HG02623 (cell line): ENCODE results near the gene TEX30.

Experiments
- ATAC-seq: cut with Tn5 transposase; IDR thresholded peaks from one replicate; pipeline ENCODE4 v1.9.1; 2021; ENCODE audit warnings: moderate library complexity; ENCODE audit not compliant: unreplicated experiment

TEX30 gene

DNA sequence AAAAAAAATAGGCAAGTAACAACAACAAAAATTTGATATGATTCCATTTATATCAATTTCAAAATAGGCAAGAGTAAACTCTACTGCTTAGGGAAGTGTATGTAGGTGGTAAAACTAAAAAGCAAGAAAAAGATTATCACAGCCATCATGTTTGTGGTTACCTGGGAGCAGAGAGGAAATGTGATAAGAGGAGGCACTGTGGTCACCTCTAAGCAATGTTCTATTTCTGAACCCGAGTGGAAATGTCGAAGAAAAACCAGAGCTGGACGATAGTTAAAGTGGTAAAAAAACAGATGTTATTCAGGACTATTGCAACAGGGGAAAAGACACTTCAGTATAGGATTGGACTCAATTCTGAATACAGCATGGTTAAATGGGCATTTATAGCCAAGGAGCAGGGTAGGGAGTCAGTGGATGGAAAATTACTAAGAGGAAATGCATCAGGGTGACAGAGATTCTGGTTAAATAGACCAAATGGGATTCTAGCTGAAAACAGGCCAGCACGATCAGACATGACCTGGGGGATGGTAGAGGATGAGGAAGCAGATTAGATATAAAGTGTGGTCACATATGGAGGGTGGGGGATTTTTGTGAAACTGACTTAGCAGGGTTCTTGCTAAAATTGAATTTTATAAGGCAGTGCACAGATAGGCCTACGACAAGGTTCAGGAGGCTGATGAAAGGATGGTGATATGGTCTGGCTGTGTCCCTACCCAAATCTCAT, 6.0 kb upstream of the TEX30 start:
- ATAC-seq: peak; percentile 47

DNA sequence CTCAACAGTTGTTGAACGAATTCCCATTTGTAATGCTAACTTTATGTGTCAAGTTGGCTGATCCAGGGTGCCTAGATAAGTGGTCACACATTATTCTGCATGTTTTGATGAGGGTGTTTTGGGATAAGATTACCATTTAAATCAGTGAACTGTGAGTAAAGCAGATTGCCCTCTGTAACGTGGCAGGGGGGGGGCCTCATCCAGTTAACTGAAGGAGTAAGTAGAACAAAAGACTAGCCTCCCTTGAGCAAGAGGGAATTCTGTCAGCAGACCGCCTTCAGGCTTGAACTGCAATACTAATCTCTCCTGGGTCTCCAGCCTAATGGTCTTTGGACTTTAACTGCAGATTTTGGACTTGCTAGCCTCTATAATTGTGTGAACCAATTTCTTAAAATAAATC, 4.2 kb upstream of the TEX30 start:
- ATAC-seq: no peak

DNA sequence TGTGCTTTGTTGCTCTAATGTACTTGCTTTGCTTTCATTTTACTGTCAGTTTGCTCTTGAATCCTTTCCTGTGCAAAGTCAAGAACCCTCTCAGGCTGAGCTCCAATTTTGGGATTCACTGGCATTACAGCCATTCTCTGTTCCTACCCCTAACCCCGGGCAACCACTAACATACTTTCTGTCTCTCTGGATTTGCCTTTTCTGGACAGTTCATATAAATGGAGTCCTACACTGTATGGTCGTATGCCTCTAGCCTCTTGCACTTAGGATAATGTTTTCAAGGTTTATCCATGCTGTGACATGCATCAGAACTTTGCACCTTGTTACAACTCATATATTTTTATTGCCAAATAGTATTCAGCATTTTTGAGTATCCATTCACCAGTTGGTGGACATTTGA, 2.7 kb upstream of the TEX30 start:
- no peak for ATAC-seq

DNA sequence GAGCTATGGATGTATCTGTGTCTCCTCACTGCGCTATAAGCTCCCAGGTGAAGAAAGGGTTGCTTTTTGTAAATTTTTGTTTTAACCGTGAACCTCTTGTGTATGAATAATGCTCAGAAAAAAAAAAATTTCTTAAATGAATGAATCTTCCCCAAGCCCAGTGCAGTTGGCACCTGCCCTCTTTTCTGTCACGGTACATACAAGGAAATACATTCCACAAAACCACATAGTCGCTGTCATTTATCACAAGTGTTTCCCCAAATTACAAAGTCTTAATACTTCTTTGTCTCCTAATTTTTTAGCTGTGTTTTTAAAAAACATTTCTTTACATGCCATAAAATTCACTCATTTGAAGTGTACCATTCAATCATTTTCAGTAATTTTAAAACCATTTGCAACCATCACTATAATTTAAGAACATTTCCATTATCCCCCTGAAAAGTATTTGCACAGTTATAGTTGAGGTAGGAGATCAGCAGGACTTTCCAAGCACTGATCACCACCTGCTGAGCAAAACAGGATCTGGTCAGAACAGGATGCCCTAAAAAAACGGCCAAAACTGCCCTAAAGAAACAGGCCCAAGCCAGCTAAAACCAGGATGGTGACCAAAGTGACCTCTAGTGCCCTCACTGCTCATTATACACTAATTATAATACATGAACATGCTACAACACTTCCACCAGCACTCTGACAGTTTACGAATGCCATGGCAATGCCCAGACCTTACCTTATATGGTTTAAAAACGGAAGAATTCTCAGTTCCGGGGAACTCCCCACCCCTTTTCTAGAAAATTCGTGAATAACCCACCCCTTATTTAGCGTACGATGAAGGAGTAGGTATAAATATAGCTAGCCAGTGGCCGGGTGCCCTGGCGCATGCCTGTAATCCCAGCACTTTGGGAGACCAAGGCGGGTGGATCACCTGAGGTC, 1.3 kb upstream of the TEX30 start:
- ATAC-seq: no peak

DNA sequence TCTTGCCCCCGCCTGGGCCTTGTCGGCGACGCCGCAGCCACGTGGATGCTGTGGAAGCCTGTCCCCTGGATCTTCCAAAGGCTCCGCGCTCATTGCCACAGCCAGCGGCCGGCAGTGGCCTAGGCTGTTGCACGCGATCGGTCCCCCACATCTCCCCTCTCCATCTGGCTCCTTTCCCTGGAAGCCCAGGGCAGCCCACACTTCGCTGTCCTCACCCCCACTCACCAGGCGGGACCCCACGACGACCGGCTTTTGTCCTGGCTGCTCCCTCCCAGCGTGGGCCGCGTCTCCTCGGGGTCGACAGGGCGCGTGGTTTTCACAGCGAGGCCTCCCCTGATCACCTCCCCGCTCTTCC, 605 bp upstream of the TEX30 start:
- no peak for ATAC-seq

DNA sequence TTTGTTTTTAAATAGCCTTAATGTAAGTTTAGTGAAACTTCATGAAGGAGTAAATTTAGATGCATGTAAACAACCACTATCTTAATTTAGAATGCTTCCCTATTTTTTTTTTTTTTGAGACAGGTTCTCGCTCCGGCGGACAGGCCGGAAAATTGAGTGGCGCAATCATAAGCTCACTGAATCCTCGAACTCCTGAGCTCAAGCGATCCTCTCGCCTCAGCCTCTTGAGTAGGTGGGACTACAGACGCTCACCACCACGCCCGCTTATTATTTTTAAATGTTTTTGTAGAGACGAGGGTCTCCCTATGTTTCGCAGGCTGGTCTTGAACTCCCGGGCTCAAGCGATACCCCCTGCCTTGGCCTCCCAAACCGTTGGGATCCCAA, 1.6 kb downstream of the TEX30 start:
- ATAC-seq: no peak

DNA sequence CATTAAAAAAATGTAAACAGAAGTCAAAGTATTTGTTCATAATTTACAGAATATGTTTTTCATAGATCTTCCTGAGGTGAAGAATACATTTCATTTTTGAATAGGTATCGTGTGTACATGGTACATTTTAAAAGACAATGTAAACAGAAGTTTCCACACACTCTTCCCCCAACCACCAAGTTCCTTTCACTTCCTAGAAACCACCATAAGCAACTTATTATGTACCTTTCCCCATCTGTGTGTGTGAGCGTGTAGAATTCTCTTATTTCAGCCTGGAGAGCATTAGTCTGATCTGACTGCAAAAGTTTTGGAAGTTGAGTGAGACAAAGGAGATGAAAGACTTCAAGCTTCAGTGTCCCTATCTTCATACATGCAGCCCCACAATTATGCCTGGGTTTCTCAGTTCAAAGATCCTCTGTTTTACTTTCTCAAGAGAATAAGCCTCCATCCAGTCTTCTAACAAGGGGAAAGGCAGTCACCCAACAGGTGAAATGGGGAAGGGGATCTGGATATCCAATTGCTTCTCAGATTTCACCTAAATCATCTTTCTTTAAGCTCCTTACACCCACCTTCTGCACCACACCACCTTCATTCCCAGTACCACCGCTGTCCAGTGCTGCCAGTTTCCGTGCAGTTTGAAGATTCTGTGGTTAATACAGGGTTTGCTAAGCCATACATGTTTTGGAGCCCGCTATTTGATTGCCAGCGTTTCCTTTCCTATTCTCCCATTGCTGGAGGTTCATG, 2.1 kb downstream of the TEX30 start:
- no peak for ATAC-seq

DNA sequence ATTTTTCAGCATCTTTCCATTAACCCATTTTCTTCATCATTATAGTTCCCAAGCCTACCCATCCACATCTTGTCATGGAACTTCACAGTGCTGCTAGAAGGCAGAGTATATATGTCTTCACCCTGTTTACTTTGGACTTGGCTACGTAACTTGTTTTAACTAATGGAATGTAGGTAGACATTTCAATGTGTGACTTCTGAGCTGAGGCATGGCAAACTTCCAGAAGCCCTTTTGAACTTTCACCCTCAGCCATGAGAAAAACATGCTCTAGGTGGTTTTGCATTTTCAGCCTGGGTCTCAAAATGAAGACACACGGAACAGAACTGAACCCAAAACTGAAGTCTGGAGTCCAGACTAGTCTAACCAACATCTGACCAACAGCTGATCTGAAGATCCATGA, 3.2 kb downstream of the TEX30 start:
- no peak for ATAC-seq

DNA sequence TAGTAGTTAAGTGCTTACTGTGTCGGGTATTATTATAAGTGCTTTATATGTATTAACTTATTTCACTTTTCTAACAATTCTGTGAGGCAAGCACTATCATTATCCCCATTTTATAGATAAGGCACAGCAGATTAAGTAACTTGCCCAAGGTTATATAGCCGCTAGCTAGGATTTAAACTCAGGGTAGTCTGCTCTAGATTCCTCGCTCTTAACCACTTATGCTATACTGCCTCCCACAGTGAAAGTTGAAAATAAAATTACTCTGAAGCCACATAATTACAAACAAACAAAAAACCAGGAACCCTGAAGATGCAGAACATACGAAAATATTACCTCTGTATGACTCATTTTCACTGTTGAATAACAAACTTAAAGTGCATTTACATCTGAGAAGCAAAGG, 3.9 kb downstream of the TEX30 start:
- ATAC-seq: no peak

DNA sequence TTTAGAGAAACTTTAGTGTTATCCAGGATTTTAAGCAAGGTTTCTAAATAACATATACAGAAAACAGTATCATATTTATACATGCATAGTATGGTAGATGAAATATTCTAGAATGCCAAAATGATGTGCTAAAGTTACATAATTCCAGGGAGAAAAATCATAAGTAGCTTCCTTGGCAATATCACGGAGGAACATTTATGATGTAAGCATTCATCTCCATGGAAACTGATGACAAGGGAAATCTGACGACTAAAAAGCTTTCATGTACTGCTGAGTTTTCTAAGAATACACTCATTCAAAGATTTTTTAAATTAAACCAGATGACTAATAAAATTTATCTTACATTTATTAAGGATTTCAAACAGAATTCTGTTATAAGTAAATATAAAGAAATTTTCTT, 4.7 kb downstream of the TEX30 start:
- ATAC-seq: no peak

DNA sequence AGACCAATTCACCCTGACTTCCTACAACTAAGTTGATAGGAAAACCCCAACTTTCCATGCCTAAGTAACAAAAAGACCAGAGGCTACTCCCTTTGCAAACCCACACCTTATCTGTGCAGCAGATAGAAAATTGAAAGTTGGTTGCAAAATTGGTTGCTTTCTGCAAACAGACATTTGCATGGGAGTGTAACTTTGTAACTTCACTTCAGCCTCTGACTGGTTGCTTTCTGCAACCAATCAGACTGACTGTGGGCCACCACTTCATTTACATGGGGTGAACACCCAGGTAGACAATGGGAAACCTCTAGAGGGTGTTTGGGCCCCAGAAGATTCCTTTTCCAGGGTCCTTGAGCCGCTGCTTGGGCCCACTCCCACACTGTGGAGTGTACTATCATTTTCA, 9.8 kb downstream of the TEX30 start:
- ATAC-seq: no peak

DNA sequence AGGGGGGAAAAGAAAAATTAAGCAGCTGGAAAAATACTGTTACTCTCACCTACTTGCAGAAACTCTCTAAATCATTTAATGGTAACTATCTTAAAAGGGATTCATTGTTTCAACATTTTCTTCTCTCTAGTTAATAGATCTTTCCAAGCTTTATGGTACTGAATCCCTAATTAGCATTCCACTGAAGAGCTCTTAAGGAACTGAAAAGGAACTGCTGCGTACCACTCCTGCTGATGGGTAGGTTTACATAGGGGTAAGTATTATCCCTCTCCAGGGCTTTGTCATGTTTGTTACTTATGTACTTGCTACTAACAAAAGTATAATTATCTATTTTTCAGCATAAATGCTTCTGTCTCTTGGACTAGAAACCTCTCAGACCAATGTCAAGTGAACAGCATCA, 12.5 kb downstream of the TEX30 start:
- ATAC-seq: no peak

DNA sequence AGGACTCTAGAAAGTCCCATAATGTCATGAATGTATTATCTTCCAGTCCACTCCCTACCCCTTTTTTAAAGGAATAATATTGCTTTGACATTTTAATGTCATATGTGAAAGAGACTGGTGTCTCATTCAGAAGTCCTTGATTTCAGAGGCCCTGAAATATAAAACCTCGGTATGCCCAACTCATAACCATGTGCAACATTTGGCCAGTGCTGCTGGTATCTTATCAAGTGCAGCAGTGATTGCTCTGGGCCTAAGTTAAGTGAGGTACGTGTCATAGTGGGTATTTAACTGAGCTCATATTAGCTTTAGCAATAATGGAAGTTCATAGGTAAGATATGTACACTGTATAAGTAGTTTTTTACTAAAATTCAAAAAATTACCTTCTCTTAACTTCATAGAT, 14.7 kb downstream of the TEX30 start:
- no peak for ATAC-seq

DNA sequence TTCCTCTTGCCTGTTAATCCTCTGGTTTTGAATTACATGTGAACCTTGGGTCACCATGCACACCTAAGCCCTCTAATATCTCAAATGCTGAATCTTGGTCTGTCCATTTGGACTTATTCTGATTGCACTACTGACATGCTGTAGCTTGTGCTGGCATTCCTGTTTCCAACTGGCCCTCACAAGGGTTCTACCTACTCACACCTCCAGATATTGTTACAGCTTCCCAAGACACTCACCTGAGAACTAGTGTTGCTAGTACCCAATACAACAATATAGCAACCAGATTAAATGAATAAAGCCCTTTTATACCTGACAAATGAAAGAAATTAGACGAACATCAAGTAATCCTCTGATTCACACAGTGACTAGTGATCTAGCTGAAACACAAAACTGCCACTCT, 16.6 kb downstream of the TEX30 start:
- no peak for ATAC-seq

DNA sequence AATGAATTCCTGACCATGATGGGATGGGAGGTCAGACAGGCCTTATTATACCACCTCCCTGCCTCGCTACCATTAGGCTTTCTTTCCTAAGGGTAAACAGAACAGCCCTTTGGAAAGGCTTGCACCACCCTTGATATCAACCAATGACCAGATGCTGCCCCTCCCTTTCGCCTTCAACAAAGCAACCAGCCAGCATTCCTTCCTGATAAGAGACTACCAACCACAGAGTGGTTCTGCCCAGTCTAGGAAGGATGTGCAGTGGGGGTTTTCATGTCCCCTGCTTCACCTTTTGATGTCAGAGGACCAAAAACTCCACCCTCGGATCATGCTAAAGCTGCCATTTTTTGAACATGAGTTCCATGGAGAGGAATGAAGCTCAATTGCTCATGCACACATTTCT, 21.7 kb downstream of the TEX30 start:
- ATAC-seq: no peak

DNA sequence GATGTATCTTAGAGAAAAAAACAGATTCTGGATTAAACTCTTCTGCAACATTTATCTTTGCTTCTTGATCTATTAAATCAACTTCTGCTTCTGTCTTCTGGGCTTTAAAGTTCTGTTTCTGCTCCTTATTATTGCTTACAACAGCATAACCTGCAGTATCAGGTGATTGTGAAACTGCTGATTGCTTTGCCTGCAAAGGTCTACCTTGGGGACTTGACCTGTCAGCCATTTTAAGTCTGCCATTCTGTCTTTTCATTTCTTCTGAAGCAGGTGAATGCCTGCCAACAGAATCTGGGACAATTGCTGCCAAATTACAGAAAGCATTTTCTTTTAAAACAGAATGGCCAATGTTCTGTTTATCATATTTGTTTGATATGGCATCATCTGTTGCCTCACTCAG, 31.1 kb downstream of the TEX30 start:
- no peak for ATAC-seq

DNA sequence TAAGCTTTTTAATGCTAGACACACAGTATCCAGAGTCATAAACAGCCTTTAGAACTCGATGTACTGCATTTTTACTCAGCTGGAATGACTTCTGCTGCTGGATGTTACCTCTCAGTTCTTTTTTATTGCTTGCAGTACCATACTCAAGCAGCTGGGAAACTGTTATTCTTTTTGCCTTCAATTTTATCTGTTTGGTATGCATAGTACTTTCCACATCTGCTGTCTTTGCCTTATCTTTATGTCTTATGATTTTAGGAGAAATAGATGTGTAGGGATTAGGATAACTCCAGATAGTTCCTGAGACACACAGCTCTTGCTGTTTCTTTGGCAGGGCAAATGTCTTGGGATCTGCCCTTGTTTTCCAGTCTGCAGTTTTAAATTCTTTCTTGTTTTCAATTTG, 31.5 kb downstream of the TEX30 start:
- no peak for ATAC-seq

DNA sequence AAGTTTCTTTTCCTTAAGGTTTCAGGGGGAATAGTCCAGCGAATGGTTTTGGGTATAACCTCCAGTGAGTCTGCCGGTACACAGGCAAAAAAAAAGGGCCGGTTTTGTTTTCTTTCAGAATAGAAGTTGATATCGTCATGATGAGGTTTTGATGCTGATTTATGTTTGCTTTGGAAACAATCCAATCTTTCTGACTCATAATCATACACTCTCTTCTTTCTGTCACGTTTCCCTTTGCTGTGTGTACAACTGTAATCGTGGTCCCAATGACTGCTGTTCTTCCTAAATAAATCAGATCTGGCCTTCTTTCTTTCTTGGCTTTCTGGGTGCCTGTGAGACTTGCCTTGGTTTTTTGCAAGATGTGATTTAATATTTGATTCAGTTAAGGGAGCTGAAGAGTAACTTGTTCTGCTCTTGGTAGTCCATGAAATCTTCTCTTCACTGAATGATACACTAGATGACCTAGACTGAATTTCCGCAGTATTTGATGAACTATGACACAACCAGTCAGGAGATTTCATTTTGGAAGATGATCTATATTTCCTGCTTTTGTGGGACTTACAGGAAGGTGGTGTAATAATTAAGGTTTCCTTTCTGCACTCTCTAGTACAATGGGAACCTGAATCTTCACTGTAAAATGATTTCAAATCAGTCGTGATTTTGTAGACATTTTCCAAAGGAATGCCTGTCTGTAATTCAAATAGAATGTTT, 43.9 kb downstream of the TEX30 start:
- ATAC-seq: no peak

DNA sequence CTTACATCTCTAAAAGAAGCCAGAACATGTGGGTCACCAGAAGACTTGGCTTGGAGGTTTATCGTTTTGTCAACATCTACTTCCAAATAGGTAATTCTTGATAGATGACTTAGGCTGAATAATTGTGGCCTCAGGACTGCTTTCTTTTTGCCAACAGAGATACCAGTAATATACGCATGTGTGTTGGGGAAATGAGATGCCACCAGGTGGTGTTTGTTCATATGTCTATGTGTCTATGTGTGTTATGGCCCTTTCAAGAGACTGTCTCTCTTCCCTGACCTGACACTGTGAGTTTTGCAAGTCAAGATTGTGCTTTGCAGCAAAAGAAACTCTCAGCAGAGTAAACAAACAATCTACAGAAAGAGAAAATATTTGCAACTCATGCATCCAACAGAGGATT, 47.2 kb downstream of the TEX30 start:
- no peak for ATAC-seq

DNA sequence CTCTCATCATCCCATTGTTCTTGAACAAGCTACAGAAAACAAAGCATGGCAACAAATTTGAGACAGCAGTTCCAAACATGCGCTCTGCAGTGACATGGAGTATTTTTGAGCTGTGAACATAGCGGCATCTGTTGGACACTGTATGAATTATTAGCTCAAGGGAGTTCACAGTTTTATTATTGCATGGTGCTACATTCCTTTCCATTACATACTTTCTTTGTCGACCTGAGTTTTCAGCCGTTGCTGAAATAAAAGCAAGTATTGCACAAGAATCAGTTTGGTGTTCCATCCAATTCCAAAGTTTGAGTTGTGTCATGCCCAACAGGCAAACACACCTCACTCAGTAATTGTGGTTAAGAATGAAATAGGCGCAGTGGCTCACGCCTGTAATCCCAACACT, 48.7 kb downstream of the TEX30 start:
- ATAC-seq: peak; percentile 49

DNA sequence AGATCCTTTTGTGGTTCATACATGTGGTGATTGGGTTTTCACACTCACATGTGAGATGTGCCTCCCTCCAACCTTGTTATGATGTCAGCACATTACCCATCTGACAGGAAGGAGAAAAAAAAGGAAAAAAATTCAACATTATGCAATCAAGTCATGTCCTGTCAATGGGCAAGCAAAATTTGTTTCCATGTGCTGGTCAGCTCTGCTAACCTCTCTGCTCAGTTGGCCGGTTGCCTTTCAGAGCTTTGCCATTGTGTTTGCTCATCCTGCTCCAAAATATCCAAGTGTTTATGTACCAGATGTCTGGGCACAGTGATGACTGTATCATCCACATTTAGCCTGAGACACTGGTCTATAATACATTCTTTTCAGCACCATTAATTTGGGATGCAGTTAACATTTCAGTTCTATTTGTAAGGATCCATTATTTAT, 51.8 kb downstream of the TEX30 start:
- ATAC-seq: no peak
